Frontal cortex (tissue), 4 donors: ENCODE results near the gene FAM72D. TPM values are rescaled to one million over a fixed set of nuclear protein-coding genes. Genes with fewer than 3 reads are reported as not detected.
"Not testable (repeated sequence)": the region's sequence is repeated elsewhere in the genome, so short reads cannot be mapped to it uniquely, and the experiment has no call there.

Experiments
- DNase-seq, 2 donors: peaks; one replicate each; pipeline ENCODE4 v3.0.0; 2012; ENCODE audit warnings: low spot score in 2 of 2
- FAIRE-seq: peaks from 2 replicates; lab custom pipeline; 2012; peaks lifted over from hg19 to GRCh38; lab: Jason Lieb, UNC
- total RNA-seq: library from RNA; depleted of rRNA; stranded (reverse); fragments of >200 nt; gene quantifications from one replicate; pipeline ENCODE4 v1.2.3, GENCODE V29; 2014
- donor health status: control.
- donor health status: control.
- donor health status: control.

FAM72D gene
- total RNA-seq, 1 donor from 2014 or later, result 0.41 TPM

DNA sequence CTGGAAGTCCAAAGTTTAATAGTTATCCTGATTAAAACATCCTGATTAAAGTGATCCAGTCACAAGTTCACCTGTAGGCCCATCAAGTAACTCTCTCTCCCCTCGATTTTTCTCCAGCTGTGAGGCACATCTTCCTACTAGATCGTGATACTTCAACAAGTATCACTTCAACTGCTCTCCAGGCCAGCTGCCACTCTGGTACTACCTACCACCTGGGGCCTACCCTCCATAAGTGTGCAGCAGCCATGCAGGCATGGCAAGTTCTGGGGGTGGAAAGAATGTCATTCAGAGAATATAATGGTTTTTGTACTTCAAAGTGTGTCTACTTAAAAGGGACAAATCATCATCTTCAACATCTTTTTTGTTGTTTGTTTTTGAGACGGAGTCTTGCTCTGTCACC lies 15.6 kb upstream of the FAM72D start:
- not testable (repeated sequence) for DNase-seq, FAIRE-seq

DNA sequence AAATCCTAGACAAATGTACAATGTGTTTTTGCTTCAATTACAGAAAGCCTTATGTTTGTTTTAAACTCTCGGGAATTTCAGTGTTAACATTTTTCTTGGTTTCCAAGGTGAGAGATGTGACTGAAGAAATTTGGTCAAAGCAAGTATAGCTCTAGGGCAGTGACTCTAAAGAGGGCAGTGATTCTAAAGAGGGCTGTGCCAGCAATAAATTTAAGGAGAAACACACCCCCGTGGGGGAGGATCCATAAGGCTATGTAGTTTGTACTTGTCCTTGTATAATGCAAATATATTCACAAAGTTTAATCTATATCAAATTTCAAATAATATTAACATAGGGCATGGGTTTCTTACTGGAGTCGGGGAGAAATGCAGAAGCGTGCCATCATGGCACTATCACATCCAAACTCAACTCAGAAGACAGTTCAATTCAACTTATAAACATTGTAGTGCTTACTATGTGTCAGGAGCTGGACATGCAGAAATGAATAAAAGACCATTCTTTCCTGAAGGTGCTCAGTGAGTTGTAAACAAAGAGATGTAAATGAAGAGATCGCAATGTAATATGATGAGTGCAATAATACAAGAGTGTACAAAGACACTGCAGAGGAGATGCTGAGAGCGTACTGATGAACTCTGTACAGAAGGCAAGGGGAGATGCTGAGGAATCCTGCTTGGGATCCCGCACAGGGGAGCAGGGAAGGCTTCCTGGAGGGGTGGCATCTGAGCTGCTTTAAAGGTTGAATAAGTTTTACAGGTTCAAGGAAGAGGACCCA lies 13.1 kb upstream of the FAM72D start:
- not testable (repeated sequence) for DNase-seq, FAIRE-seq

DNA sequence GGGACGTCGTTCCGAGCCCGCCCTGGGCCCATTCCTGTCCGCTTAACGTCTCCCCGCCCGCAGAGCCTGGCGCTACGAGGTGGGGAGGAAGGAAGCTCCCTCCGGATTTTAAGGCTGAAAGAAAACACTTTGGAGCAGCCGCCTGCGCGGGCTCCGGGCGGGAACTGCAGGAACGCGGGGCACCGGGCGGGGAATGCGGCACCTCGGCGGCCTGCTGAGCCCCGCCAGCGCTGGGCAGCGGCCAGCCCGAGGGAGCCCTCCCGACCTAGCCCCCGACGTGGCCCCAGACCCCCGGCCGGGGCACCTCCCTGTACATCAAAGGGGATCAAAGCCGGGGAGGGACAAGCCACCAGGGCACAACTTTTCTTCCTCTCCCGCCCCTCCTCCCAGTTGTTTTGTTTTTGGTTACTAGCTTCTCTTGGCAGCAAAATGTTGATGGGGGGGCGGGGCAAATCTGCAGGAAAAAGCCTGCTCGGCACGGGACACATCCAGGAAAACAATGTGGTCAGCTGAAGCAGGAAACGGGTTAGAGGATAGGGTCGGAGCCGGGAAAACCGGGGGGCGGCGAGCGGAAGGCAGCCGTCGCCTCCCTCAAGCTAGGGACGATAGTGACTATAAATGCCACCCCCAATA lies 2.1 kb upstream of the FAM72D start:
- DNase-seq, result not testable (repeated sequence)

DNA sequence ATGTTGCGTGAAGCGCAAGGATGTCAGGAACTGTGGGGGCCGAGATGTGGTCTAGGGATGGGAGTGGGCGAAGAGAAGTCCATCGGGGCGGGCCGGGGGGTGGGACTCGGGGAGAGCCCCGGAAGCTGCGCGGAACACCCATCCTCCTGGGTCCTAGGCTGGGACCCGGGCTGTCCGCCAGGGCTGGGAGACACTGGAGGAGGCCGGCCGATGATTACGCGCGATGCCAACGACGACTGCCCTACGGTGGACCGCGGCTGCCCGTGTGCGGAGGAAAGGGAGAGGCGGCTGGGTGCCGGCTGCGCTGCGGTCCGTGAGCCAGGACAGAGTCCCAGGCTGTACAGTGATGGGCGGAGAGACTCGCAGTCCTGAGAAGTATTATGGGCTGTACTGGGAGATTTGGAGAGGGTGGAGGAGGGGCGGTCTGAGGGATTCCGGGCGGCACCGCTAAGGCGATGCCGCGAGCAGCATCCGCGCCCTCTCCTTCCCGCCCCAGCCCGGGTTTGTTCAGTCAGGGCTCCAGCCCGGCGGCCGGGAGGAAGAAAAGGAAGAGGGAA lies 1.0 kb upstream of the FAM72D start:
- DNase-seq, FAIRE-seq: not testable (repeated sequence)

More for the DNA sequence above, 2.1 kb upstream of the FAM72D start:
- not testable (repeated sequence) for FAIRE-seq

DNA sequence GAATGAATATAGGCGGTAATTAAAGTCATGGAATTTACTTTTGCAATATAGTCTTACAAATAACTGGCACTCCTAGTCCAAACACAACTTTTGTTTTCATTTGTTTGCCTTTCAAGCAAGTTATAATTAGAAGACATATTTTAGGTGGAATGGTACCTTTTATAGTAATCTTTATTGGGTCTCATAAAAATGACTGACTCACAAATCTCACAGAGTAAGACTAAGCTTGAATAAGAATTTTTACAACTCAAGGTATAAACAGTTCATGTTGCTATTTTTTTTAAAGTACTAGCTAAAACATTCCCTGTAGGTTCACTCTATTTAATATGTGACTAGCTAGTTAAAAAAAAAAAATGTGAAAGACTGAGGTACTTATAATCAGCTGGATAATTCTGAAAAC lies 6.0 kb downstream of the FAM72D start:
- FAIRE-seq, DNase-seq: not testable (repeated sequence)

DNA sequence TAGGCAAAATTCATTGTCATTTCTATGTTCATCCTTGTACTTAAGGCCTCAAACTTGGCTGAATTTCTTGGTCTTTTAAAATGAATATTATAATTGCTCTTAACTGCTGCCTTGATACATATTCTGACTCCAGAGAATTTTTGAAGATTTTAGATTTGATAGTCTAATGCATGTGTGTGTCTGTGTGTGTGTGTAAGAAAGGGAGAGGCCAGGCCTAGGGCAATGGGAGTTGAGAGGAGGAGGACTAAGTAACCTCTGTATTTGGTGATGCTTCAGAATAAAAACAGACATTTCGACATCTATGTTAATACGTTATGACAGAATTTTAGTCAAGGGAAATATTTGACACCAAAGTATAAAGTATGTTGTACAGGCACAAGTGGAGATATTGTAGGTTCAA lies 7.5 kb downstream of the FAM72D start:
- not testable (repeated sequence) for DNase-seq, FAIRE-seq

DNA sequence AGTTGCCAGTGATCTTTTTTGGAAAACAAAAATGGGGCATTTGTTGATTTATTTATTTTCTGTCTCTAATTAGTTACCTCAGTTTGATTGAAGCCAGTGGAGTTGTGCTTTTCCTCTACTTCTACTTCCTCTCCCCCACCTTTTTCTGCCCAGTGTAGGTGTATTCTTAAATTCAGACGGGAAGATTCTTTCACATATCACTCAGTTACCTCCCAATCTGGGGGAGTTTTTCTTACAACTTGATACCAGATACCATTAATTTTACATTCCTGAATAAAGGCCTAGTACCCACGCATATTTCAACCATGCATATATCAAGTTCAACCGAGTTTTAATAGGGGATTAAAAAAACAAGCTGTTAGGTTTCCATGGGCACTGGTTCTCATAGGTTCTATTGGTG lies 15.9 kb downstream of the FAM72D start:
- not testable (repeated sequence) for DNase-seq, FAIRE-seq

DNA sequence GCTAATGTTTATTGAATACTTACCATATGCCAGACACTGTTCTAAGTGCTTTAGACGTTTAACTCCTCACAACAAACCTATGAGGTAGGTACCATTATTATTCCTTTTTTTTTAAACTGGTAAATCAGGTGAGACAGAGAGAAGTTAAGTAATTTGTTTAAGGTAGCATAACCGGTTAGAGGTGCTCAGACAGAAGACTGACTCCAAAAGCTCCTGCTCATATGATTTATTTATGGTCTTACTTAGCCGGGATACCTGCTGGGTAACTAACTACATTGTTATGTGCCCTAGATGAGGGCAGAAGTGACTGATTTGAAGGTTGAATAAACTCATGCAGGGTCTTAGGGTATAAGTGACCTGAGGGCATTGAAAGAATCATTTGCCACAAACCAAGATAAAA lies 16.9 kb downstream of the FAM72D start:
- not testable (repeated sequence) for FAIRE-seq

DNA sequence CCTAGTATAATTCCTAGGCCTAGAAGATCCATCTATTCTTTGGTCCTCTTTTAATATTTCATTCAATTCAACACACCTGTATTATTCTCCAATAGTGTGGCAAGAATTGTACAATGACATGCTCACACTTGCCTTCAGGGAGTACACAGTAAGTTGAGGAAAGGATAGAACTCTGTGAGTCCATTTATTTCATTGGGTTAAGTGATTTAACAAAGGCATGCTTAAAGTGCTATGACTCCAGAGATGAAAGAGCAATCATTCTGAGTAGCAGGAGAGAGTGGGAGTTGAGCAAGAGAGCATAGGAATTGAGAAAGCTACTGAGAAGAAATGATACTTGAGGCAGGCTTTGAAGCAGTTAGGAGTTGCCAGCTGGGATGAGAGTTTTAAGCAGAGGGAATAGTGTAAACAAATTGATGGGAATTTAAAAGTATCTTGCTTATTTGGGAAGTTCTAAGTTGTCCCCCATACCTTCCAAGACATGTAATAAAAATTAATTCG lies 18.8 kb downstream of the FAM72D start:
- FAIRE-seq, DNase-seq: not testable (repeated sequence)

More for the DNA sequence above, 16.9 kb downstream of the FAM72D start:
- not testable (repeated sequence) for DNase-seq

DNA sequence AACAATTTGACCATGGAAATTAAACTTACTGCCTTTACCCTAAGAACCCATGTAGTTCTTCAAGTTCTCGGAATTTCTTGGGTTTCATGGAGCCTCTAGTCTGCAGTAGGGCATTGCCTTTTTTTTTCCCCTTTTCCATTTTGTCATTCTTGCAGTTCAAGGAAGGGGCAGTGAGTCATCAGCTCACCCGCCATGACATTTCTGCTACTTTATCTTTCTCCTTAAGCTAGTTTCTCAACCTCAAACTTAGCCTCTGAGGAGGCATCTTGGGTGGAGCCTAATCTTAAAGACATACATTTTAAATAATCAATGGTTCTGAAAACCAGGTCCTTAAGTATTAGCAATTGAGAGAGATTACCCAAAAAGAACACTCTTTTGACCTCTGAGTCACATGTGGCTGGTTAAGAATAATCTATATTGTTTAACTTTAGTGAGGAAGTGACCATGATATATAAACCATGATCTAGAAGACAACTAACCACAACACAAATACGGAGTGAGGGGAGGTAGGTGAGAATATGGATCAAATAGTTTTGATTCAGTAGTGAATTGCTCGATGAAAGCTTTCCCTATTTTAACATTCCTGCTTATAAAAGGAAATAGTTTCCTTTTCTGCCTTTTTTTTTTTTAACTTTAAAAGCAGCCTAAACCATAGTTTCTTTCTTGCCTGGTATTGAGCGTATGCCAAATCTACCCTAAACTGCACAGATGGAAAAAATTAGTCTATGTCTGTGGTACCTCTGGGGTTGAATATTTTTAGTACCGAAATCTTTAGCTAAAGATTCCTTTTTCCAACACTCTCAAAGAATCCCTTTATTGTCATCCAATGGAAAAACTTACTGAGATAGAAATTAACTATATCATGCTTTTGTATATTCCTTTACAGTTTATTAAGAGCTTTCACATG lies 20.1 kb downstream of the FAM72D start:
- not testable (repeated sequence) for DNase-seq

DNA sequence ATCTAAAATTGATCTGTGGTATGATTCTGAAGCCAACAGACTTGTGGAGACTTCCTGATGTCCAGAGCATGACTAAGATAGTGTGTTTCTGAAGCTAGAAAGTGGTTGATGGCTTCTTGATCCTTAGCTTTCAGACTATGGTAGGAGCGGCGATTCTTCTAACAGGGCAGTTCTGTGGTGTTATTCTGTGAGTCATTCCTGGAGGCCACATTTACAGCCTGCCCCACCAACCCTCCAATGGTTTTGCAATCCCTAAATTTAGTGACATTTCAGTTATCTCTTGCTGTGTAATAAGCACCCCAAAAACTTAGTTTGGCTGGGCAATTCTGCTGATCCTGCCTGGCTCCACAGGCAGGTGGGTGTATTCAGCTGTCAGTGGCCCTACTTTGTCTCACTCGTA lies 24.1 kb downstream of the FAM72D start:
- FAIRE-seq, result not testable (repeated sequence)

More for the DNA sequence above, 20.1 kb downstream of the FAM72D start:
- FAIRE-seq, result not testable (repeated sequence)

DNA sequence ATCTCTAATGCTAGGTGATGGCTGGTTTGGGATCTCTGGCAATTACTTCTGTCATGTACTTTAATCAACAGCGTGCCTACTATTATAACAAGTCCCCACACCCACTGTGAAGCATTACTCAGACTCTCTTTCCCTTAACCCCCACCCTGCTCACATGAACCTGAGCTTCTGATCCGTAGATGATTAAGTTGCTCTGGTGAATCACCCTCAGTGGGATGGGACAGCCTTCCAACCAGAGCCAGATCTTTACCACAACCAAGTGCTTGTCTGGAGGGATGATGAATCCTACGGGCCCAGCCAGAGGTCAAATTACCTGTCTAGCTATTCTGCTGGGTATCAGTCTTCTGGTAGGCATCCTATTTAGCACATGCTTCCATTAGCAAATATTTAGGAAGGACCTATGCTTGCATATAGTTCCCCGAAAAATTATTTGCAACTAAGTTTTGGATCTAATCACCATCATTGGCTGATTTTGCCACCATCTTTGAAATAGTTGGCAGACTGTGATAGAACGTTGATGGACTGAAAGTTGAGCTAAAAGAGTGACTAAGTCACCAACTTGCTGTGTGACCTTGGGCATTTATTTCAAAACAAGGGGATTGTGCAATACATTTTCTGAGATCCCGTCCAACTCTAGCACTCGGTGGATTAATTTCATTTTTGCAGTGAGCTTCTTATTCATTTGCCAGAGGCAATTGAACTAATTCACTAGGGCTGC lies 26.7 kb downstream of the FAM72D start:
- not testable (repeated sequence) for FAIRE-seq, DNase-seq

More for the DNA sequence above, 24.1 kb downstream of the FAM72D start:
- not testable (repeated sequence) for DNase-seq

DNA sequence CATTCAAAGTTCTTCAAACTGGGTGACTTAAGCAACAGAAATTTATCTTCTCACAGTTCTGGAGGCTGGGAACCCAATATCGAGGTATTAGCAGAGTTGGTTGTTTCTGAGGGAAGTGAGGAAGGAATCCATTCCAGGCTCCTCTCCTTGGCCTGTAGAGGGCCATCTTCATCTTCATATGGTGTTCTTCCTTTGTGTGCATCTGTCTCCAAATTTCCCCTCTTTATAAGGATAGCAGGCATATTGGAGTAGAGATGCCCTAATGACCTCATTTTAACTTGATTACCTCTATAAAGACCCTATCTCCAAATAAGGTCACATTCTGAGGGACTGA lies 27.3 kb downstream of the FAM72D start:
- not testable (repeated sequence) for DNase-seq, FAIRE-seq

DNA sequence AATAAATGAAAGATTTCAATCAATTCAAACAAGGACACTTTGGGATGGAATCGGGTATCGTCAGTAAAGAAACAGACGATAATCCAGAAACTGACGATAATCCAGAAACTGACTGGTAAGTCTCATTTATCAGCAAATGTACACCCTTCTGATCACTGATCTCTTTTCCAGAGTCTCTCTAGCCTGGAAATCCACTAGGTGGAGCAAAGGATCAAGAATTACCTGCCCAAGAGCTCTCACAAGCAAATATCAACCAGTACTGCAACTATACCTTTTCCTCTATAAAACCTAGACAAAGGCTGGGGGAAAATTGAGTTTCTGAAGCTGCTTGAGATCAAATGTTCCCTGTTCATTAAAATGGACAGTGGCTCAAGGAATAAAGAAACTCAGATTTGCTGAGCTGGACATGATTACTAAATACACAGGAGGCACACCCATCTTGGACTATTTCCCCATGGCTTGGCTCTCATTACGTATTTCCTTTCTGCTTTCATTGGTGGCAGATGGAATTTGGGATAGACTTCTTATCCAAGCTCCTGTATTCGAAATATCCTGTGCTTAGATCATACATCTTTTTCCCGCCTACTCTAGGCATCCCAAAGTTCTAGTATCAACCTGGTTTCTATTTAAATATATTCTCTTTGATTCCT lies 28.3 kb downstream of the FAM72D start:
- DNase-seq, FAIRE-seq: not testable (repeated sequence)

DNA sequence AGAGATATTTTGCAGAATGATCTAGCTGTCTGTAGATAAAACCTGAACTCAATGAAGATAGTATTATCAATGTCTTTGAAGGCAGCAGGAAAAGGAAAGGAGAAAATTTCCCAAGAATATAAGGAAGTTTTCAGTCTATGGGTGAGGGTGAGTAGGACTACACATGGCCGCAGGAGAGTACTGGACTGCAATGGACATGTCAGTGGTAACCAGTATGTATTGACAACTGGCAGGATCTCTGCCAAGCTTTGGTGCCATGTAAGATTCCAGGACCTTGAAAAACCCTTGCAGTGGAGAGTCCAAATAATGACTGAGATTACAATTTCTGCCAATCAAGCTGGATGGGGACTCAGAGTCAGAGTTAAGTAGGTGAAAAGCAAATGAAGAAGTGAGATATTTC lies 29.3 kb downstream of the FAM72D start:
- FAIRE-seq, DNase-seq: not testable (repeated sequence)

DNA sequence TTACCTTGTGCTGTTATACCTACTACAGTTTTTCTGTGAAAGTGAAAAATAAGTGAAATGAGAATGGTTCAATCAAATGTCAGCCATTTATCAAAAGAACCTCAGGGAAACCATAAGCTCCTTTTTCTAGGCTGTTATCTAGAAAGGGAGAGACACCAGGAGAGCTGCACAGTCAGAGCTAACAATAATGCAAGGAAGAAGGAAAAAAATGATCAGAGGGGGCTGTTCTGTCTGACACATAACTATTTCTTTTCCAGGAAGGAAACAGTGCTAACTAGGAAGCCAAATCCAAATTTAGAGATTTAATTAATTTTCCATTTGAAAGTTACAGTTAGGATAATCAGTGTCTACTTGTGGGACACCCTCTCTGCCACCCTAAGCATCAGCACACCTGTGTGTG lies 31.4 kb downstream of the FAM72D start:
- FAIRE-seq, DNase-seq: not testable (repeated sequence)

DNA sequence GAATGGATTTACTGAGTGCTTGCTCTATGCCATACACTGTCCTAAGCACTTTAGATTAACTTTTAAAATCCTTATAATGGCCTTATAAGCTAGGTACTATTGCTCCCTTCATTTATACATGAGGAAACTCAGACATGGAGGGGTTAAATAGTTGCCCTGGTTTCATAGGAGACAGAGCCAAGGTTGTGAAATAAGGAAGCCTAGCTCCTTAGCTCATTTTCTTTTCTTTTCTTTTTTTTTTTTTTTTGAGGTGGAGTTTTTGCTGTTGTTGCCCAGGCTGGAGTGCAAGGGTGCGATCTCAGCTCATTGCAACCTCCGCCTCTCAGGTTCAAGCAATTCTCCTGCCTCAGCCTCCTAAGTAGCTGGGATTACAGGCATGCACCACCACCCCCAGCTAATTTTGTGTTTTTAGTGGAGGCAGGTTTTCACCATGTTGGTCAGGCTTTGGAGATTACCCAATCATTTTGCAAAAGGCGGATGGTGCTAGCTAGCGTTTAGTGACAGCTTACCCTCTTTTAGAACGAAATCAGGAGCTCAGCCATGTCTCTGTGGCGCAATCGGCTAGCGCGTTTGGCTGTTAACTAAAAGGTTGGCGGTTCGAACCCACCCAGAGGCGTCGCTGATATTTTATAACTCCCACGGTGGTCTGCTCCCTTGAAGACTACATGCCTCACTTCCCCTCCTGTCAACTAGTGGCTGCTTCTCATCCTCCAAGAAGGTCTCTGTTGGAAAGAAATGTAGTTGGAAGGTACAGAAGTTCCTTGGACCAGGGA lies 33.1 kb downstream of the FAM72D start:
- not testable (repeated sequence) for DNase-seq, FAIRE-seq
